HG03520 (cell line): ENCODE measurements around the gene ZC3HAV1.
"Not testable (repeated sequence)": the region's sequence is repeated elsewhere in the genome, so short reads cannot be mapped to it uniquely, and the experiment has no call there.

ENCODE experiments used
- ATAC-seq: cut with Tn5 transposase; IDR thresholded peaks from one replicate; pipeline ENCODE4 v1.9.1; 2021; ENCODE audit warnings: mild to moderate bottlenecking, moderate library complexity; ENCODE audit not compliant: unreplicated experiment

ZC3HAV1 gene

GRCh38 chr7:139054656-139055055 lies 54.9 kb downstream of the ZC3HAV1 start:
- not testable (repeated sequence) for ATAC-seq

- no peak for ATAC-seq
Observed at GRCh38 chr7:139054101-139054500, 55.4 kb downstream of the ZC3HAV1 start.

GRCh38 chr7:139051655-139052054 lies 57.9 kb downstream of the ZC3HAV1 start:
- ATAC-seq, result no peak

GRCh38 chr7:139049936-139050335 lies 59.6 kb downstream of the ZC3HAV1 start:
- ATAC-seq, result no peak

DNA sequence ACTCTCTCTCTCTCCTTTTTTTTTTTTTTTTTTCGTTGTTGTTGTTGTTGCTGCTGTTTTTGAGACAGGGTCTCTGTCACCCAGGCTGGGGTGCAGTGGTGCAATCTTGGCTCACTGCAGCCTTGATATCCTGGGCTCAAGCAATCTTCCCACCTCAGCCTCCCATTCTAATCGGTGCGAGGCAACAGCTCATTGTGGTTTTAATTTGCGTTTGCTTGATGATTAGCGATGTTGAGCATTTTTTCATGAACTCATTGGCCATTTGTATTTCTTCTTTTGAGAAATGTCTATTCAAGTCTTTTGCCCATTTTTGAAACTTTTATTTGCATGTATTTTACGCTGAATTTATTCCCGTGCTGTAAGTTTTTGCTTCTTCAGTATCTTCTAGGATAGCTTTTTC lies 60.4 kb downstream of the ZC3HAV1 start:
- ATAC-seq, result no peak

GRCh38 chr7:139047970-139048369 lies 61.5 kb downstream of the ZC3HAV1 start:
- ATAC-seq, result no peak

DNA sequence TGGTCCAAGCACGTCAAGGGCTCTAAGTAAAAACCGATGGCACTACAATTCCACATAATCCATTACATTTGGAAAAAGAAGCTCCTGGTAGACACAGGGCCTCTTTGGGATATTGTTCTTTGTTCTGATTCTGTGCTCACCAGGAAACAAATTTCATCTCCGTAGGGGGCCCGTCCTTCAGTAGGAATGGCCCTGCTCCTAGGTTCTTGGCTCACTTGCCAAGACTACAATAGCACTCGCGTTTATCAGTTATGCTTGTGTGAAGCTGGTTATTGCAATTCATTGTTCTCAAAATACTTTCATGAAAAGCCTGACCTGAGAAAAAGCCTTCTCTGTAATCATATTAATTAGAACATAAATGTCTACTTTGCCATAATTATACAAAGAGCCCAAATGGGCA lies 63.4 kb downstream of the ZC3HAV1 start:
- no peak for ATAC-seq

- ATAC-seq, result no peak
Observed at GRCh38 chr7:139044813-139045794, 64.4 kb downstream of the ZC3HAV1 start.

DNA sequence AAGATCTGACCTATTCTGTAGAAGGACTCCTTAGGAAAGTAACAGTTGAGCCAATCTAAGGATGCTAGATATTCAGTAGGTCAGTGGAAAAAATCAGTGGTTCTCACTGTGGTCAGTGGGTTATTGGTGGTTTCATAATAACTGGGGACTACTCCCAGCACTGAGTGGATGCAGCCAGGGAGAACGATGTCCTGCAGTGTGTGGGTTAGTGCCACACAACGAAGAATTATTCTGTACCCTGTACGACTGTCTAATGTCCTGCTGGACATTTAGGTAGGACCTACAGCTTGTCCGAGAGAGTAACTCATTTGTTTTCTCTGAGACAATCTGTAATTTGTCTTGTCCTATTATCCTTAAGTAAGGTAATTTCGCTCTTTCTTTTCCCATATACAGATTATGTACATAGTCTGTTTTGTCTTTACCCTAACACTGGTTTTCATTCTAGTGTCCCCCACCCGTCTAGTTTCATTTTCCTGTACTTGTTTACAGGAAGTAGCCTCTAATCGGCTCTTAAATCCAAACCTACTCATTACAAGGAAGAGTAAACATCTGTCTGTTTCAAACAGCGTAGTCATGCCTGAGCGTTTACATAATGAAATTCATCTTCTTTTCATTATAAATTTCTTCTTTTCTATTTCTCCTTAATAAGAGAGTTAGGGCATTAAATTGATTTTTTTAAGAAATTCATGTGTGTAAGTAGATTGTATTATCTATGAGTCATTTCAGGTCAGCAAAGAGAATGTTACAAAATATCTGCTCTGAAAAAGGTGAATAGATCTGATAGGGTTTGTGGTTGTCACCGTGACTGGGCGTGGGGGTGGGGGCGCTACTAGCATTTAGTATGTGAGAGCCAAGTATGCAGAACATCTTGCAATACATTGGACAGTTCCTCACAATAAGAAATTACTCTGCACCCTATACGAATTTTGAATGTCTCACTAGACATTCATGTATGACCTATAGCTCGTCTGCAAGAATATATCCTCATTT lies 65.4 kb downstream of the ZC3HAV1 start:
- ATAC-seq, result no peak

- no peak for ATAC-seq
Observed at GRCh38 chr7:139041378-139042085, 68.0 kb downstream of the ZC3HAV1 start.

DNA sequence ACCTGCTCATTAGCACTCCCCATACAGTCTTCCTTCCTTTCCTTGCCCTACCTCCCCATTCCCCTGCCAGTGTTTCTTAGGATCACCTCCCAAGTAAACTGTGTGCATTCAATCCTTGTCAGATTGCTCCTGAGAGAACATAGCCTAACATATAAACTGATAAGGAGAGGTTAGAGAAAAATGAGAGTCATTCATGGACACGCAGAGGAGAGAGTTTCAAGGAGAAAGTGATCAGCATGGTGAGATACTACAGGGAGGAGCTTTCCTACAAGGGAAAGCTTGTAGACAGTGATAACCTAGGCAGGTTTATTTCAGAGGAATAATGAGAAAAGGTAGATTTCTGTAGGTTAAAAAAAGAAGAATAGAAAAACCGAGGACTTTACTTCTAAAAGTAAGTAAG lies 70.8 kb downstream of the ZC3HAV1 start:
- ATAC-seq, result no peak

DNA sequence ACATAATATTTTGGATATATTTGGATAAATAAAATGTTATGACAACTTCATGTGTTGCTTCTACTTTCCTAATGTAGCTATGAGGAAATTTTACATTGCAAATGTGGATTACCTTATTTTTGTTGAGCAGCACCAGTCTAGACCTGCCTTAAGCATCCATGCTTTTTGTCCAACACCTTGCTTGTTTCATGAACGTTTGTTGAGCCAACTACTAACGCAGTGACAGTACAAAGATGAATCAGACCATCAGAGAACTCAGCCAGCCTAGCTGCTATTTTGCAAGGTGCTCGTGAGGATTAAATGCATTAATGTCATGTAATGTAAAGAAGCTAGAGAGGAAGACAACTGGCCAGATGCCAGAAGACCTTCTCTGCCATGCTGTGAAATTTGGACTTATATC lies 72.6 kb downstream of the ZC3HAV1 start:
- ATAC-seq, result no peak

DNA sequence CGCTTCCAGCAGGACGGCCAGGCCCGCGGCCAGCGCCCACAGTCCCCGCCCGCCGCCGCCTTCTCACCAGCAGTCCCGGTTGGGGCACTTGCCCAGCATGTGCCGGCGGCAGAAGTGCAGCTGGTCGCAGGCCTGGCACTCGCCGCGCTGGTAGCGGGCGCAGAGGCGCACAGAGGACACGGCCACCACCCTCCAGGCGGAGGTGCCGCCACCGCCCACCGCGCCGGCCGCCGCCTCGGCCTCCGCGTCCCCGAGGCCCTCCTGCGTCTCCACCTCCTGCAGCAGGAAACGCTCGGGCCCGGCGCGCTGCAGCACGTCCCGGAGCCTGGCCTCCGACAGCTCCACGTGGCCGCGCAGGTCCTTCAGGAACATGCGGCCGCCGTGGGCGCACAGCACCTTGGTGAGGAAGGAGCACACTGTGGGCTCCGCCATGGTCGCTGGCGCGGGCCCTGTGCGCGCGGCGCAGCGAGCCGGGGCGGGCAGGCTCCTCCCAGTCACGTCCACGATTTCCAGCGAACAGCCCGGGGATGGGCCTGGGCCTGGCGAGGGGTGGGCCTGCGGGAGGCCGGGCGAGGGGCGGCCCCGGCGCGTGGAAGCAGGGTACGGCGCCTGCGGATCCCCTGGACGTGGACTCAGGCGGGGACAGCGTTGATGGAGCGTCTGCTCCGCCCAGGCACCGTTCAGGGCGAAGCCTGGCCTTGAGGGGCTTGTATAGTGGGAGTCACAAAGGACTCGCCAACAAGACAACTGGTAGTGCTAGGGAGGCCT lies 73.8 kb downstream of the ZC3HAV1 start, which contains the start of gene ZC3HAV1L:
TSS of gene ZC3HAV1L (minus strand) at position 457 of the 768 bp plus-strand sequence. CDS start at position 432, 25 bp downstream.
- ATAC-seq, result peak; percentile 82

GRCh38 chr7:139034855-139035585 lies 74.5 kb downstream of the ZC3HAV1 start:
- peak; percentile 29 for ATAC-seq

DNA sequence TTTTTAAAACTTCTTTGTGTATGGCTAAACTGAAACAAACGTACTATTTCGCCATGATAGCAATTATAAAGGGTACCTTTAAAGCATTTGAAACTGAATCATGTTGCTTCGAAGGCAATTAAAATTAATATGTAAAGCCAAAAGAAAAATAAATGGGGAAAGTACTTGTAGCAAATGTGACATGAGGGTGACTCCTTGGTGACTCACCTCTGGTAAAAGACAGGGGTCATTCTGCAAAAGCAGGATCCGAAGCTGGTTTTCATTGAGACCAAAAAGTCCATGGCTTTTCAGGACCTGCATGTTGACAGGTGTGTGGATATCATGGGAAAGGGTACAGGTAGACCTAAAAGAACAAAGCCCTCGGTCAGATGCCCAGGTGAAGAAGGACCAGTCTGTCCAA lies 75.2 kb downstream of the ZC3HAV1 start:
- no peak for ATAC-seq

DNA sequence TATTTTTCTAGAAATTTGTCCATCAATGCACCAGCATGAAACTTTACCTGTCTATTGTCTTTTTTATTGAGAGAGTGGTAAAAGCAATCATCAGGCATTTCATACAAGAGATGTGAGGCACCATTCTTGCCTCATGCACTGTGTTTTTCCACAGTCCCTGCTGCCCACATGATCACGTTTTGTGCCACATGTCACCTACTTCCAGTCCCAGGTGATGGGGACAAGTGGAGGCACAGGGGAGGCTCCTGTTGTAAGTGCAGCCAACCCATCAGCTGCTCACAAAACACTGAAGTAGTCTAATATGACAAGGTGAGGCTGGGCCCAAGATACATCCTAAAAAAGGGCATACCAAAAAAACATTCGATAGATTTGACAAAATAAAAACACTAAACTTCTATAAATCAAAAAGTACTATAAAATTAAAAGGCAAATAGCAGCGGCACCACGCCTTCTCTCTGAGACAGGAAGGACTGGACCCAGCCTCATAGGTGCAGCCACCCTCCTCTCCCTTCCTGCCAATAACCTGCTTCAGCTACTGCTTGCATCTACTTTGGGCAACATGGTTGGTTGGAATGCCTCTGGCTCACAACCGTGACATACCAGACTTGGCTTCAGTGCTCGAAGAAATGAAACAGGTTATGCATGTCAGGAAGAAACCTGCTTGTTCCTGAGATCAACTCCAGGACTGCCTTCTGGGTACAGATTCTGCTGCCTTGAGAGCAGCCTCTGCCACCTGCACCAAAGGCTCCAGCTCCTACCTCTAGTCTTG lies 76.0 kb downstream of the ZC3HAV1 start:
- ATAC-seq, result no peak

- no peak for ATAC-seq
Observed at GRCh38 chr7:139032473-139032872, 77.0 kb downstream of the ZC3HAV1 start.

DNA sequence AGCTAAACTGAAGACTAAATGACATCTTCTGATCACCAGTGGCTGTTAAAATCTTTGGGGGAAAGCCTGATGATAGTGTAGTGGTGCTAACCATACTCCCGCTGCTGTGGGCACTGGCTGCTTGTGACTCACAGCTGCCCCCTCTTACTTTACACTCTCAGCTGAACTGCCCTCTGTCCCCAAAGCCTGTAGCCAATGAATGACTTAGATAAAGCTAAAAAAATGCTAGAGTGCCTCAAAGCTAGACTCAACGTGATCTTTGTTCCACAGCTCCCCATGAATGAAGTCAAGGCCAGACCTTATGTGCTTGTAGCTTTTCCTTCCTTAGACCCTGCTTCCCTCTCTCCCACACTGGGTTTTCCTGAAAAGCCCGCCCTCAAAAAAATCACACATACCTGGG lies 80.2 kb downstream of the ZC3HAV1 start:
- no peak for ATAC-seq
